Measurements from ENCODE around the gene RNASEL. TPM values are rescaled to one million over a fixed set of nuclear protein-coding genes. Genes with fewer than 3 reads are reported as not detected.

Gene RNASEL
- total RNA-seq, 1 donor from 2014 or later = 4.2 TPM

GRCh38 chr1:182601416-182601786 is 12.3 kb upstream of the RNASEL start:
- no peak overlapping the region for H3K27ac Mint-ChIP-seq (ENCODE audit: unreplicated experiment)
- H3K4me1 Mint-ChIP-seq (ENCODE audit: unreplicated experiment) = peaks cover 15% of the 10 kb centered on the region
- H3K27me3 Mint-ChIP-seq (ENCODE audit: unreplicated experiment) = peaks cover 14% of the 10 kb centered on the region
- H3K9me3 Mint-ChIP-seq (ENCODE audit: unreplicated experiment) = no peaks in the 10 kb centered on the region
- H3K4me3 Mint-ChIP-seq (ENCODE audit: unreplicated experiment) = no peak overlapping the region
- TF ChIP-seq CTCF (IDR thresholded peaks at IDR 0.05) = peak; percentile 85
- DNase-seq (ENCODE audit: extremely low spot score, unreplicated experiment) = no peak
- peaks cover 3% of the 10 kb centered on the region for H3K36me3 Mint-ChIP-seq (ENCODE audit: unreplicated experiment)

- no peak for TF ChIP-seq CTCF (IDR thresholded peaks at IDR 0.05)
- Mint-ChIP-seq H3K4me1 (ENCODE audit: unreplicated experiment) (peaks cover 17% of the 10 kb centered on the region), H3K36me3 (ENCODE audit: unreplicated experiment) (peaks cover 3% of the 10 kb centered on the region), H3K27me3 (ENCODE audit: unreplicated experiment) (peaks cover 14% of the 10 kb centered on the region), H3K4me3 (ENCODE audit: unreplicated experiment) (no peak overlapping the region), H3K9me3 (ENCODE audit: unreplicated experiment) (no peaks in the 10 kb centered on the region), H3K27ac (ENCODE audit: unreplicated experiment) (no peak overlapping the region)
- no peak for DNase-seq (ENCODE audit: extremely low spot score, unreplicated experiment)
These were observed 11.8 kb upstream of the RNASEL start for GRCh38 chr1:182600745-182601415.

GRCh38 chr1:182600036-182600713 is 11.1 kb upstream of the RNASEL start:
- TF ChIP-seq CTCF (IDR thresholded peaks at IDR 0.05) = no peak
- Mint-ChIP-seq H3K9me3 (ENCODE audit: unreplicated experiment) (no peaks in the 10 kb centered on the region), H3K36me3 (ENCODE audit: unreplicated experiment) (peaks cover 3% of the 10 kb centered on the region), H3K27me3 (ENCODE audit: unreplicated experiment) (peaks cover 14% of the 10 kb centered on the region), H3K4me3 (ENCODE audit: unreplicated experiment) (no peak overlapping the region), H3K4me1 (ENCODE audit: unreplicated experiment) (peaks cover 19% of the 10 kb centered on the region), H3K27ac (ENCODE audit: unreplicated experiment) (no peak overlapping the region)
- DNase-seq (ENCODE audit: extremely low spot score, unreplicated experiment) = no peak

GRCh38 chr1:182599339-182599738 is 10.3 kb upstream of the RNASEL start:
- no peak for TF ChIP-seq CTCF (IDR thresholded peaks at IDR 0.05)
- DNase-seq (ENCODE audit: extremely low spot score, unreplicated experiment) = no peak

GRCh38 chr1:182598296-182598695 is 9.2 kb upstream of the RNASEL start:
- H3K27me3 Mint-ChIP-seq (ENCODE audit: unreplicated experiment) = peaks cover 15% of the 10 kb centered on the region
- DNase-seq (ENCODE audit: extremely low spot score, unreplicated experiment) = no peak
- H3K27ac Mint-ChIP-seq (ENCODE audit: unreplicated experiment) = no peak overlapping the region
- H3K9me3 Mint-ChIP-seq (ENCODE audit: unreplicated experiment) = no peaks in the 10 kb centered on the region
- H3K4me1 Mint-ChIP-seq (ENCODE audit: unreplicated experiment) = peaks cover 11% of the 10 kb centered on the region
- H3K4me3 Mint-ChIP-seq (ENCODE audit: unreplicated experiment) = no peak overlapping the region
- no peak for TF ChIP-seq CTCF (IDR thresholded peaks at IDR 0.05)
- peaks cover 3% of the 10 kb centered on the region for H3K36me3 Mint-ChIP-seq (ENCODE audit: unreplicated experiment)

More at GRCh38 chr1:182599339-182599738, 10.3 kb upstream of the RNASEL start:
- H3K27me3 Mint-ChIP-seq (ENCODE audit: unreplicated experiment) = peaks cover 14% of the 10 kb centered on the region
- peaks cover 19% of the 10 kb centered on the region for H3K4me1 Mint-ChIP-seq (ENCODE audit: unreplicated experiment)
- H3K27ac Mint-ChIP-seq (ENCODE audit: unreplicated experiment) = no peak overlapping the region
- H3K4me3 Mint-ChIP-seq (ENCODE audit: unreplicated experiment) = no peak overlapping the region
- H3K9me3 Mint-ChIP-seq (ENCODE audit: unreplicated experiment) = no peaks in the 10 kb centered on the region
- H3K36me3 Mint-ChIP-seq (ENCODE audit: unreplicated experiment) = peaks cover 3% of the 10 kb centered on the region

Data from osteocyte (in vitro differentiated cells).